Stimulated activated CD4-positive, alpha-beta T cell treated with anti-CD3 and anti-CD28 coated beads, Interleukin-4, amount 100 ng/mL, for 24 hours (primary cell): ENCODE measurements around the gene NEUROG1.
A peak's percentile ranks its signal among the peaks of the same experiment; 100 is the strongest.

ENCODE experiments used
- DNase-seq: peaks from one replicate; pipeline ENCODE4 v3.0.0-alpha.2; 2020

The NEUROG1 gene

GRCh38 chr5:135561266-135561665, 25.5 kb upstream of the NEUROG1 start:
- no peak for DNase-seq

GRCh38 chr5:135560858-135561257, 25.1 kb upstream of the NEUROG1 start:
- DNase-seq = peak; percentile 69

- DNase-seq = no peak
These were observed 23.6 kb upstream of the NEUROG1 start for GRCh38 chr5:135559354-135559753.

- DNase-seq = no peak
These were observed 21.5 kb upstream of the NEUROG1 start for GRCh38 chr5:135557076-135557838.

- no peak for DNase-seq
These were observed 20.9 kb upstream of the NEUROG1 start for GRCh38 chr5:135556620-135557019.

- no peak for DNase-seq
These were observed 19.8 kb upstream of the NEUROG1 start for GRCh38 chr5:135555530-135555929.

GRCh38 chr5:135553688-135554462, 18.1 kb upstream of the NEUROG1 start:
- no peak for DNase-seq

- DNase-seq = peak; percentile 53
These were observed 16.1 kb upstream of the NEUROG1 start for GRCh38 chr5:135551593-135552447.

- no peak for DNase-seq
These were observed 13.6 kb upstream of the NEUROG1 start for GRCh38 chr5:135549413-135549812.

GRCh38 chr5:135547590-135548254, 12.0 kb upstream of the NEUROG1 start:
- DNase-seq = no peak

- DNase-seq = no peak
These were observed 11.1 kb upstream of the NEUROG1 start for GRCh38 chr5:135546912-135547311.

- no peak for DNase-seq
These were observed 10.3 kb upstream of the NEUROG1 start for GRCh38 chr5:135546101-135546500.

GRCh38 chr5:135545099-135545498, 9.3 kb upstream of the NEUROG1 start:
- no peak for DNase-seq

- DNase-seq = no peak
These were observed 7.9 kb upstream of the NEUROG1 start for GRCh38 chr5:135543485-135544304.

- DNase-seq = no peak
These were observed 7.3 kb upstream of the NEUROG1 start for GRCh38 chr5:135543001-135543484.

- DNase-seq = no peak
These were observed 6.2 kb upstream of the NEUROG1 start for GRCh38 chr5:135541807-135542502.

- no peak for DNase-seq
These were observed 3.8 kb upstream of the NEUROG1 start for GRCh38 chr5:135539430-135540005.

GRCh38 chr5:135538261-135538660, 2.5 kb upstream of the NEUROG1 start:
- DNase-seq = no peak

- no peak for DNase-seq
These were observed 2.0 kb upstream of the NEUROG1 start for GRCh38 chr5:135537745-135538144.

GRCh38 chr5:135537271-135537670, 1.5 kb upstream of the NEUROG1 start:
- no peak for DNase-seq

- no peak for DNase-seq
These were observed 344 bp downstream of the NEUROG1 start for GRCh38 chr5:135535420-135535819.
